Neutrophil (primary cell): ENCODE measurements around the gene SLC6A9.

ENCODE experiments used
- H3K27ac ChIP-seq: fragments of 200-600 bp; sonication (generic); 2 replicates; pipeline ENCODE4 v1.5.1; 2016; ENCODE audit warnings: mild to moderate bottlenecking, moderate library complexity
- H3K27me3 ChIP-seq: fragments of 200-600 bp; sonication (generic); 2 replicates; pipeline ENCODE4 v1.6.0; 2016; ENCODE audit warnings: mild to moderate bottlenecking
- H3K36me3 ChIP-seq: fragments of 200-600 bp; sonication (generic); 2 replicates; pipeline ENCODE4 v1.5.1; 2017
- H3K4me1 ChIP-seq, 2 experiments: fragments of 200-600 bp in 1 of 2; sonication (generic) in 1 of 2; 1 replicate in 1 of 2; 2 replicates in 1 of 2; pipeline versions ENCODE4 v1.5.1 to v1.6.1; 2013 to 2016; ENCODE audit warnings: low read depth in 1 of 2, low read length in 1 of 2, mild to moderate bottlenecking in 1 of 2, moderate library complexity in 1 of 2; ENCODE audit not compliant: control insufficient read depth in 1 of 2, insufficient read depth in 1 of 2
- H3K4me3 ChIP-seq, 2 experiments: fragments of 200-600 bp in 1 of 2; sonication (generic) in 1 of 2; 1 replicate in 1 of 2; 2 replicates in 1 of 2; pipeline ENCODE4 v1.5.1; 2013 to 2016; ENCODE audit warnings: low read depth in 1 of 2, low read length in 1 of 2, mild to moderate bottlenecking in 1 of 2, moderate library complexity in 1 of 2
- H3K9me3 ChIP-seq: fragments of 200-600 bp; sonication (generic); 2 replicates; pipeline ENCODE4 v1.5.1; 2016
- TF ChIP-seq, protein P1 (sequence below): fragments of 200-600 bp; sonication (generic); IDR thresholded peaks from 2 replicates; pipeline ENCODE4 v1.5.1; 2016; ENCODE audit warnings: antibody characterized with exemption

Gene SLC6A9

DNA sequence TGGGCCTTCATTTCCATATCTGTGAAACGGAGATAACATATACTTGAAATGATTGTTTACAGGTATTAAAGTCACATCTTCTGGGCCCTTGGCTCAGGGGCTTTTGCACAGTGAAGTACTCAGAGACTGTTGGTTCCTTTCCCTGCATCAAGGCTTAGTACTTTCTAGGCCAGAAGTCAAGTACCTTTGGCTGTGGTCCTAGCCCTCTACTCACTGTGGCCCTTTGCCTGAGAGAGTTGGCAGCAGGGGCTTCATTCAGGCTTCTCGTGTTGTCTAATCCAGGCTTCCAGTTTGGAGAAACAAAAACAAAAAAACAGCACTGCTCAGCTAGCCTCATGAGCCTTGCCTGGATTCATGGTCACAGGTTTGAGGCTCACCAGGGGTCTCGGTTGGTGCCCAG, 69.6 kb downstream of the SLC6A9 start:
- Histone ChIP-seq H3K27ac (no peak overlapping the region), H3K4me1 (peaks cover 21 to 38% of the 10 kb centered on the region in 2 experiments), H3K36me3 (peaks cover 59% of the 10 kb centered on the region), H3K27me3 (no peaks in the 10 kb centered on the region), H3K4me3 (no peak overlapping the region), H3K9me3 (no peaks in the 10 kb centered on the region)
- TF ChIP-seq, protein P1, sequence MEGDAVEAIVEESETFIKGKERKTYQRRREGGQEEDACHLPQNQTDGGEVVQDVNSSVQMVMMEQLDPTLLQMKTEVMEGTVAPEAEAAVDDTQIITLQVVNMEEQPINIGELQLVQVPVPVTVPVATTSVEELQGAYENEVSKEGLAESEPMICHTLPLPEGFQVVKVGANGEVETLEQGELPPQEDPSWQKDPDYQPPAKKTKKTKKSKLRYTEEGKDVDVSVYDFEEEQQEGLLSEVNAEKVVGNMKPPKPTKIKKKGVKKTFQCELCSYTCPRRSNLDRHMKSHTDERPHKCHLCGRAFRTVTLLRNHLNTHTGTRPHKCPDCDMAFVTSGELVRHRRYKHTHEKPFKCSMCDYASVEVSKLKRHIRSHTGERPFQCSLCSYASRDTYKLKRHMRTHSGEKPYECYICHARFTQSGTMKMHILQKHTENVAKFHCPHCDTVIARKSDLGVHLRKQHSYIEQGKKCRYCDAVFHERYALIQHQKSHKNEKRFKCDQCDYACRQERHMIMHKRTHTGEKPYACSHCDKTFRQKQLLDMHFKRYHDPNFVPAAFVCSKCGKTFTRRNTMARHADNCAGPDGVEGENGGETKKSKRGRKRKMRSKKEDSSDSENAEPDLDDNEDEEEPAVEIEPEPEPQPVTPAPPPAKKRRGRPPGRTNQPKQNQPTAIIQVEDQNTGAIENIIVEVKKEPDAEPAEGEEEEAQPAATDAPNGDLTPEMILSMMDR, result no peak

DNA sequence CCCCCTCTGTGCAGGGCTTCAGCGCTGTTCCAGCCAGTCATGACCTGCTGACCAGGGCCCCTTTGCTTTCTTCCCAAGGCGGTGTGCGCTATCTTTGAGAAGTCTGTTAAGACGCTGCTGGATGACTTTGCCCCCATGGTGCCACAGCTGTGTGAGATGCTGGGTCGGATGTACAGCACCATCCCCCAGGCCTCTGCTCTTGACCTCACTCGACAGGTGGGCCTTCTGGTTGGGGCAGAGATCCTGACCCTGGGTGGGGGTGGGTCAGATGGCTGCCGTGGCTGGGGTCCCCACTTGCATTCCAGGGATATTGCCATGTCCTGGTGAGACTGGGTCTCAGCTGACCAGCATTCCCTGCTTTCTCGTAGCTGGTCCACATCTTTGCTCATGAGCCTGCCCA, 70.5 kb downstream of the SLC6A9 start:
- no peak overlapping the region for H3K4me3 ChIP-seq
- no peaks in the 10 kb centered on the region for H3K9me3 ChIP-seq
- no peak overlapping the region for H3K27ac ChIP-seq
- H3K27me3 ChIP-seq, result no peaks in the 10 kb centered on the region
- TF ChIP-seq, protein P1, result no peak
- H3K36me3 ChIP-seq, result peaks cover 58% of the 10 kb centered on the region
- H3K4me1 ChIP-seq, result peaks cover 21 to 38% of the 10 kb centered on the region in 2 experiments

DNA sequence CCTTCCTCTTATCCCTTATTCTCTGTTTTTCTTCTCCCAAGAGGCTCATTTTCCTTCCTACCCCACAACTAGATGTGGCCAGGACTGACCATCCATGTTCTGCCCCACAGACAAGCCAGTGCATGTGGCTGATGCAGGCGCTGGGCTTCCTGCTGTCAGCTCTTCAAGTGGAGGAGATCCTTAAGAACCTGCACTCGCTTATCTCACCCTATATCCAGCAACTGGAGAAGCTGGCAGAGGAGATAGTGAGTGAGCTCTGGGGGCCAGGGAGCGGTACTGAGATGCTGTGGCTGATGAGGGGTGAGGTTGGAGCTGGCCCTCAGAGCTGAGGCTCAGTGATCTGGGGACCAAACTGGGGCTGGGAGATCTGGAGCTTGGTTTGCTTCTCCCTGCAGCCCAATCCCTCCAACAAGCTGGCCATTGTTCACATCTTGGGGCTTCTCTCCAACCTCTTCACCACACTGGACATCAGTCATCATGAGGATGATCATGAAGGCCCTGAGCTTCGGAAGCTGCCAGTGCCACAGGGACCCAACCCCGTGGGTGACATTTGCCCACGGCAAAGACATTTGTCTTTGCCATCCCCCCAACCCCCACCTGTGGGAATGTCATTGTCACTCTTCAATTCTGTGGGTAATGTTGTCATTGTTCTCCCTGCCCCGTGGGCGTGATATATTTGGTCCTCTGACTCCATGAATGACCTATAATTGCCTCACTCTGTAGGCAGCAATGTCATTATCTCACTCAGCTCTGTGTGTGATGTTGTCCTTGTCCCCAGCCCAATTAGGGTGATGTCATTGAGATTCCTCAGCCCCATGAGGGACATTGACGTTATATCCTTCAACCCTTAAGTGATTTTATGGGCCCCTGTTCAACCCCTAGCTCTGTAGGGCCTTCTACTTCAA, 72.7 kb downstream of the SLC6A9 start:
- Histone ChIP-seq H3K36me3 (peaks cover 58% of the 10 kb centered on the region), H3K27me3 (no peaks in the 10 kb centered on the region), H3K9me3 (no peaks in the 10 kb centered on the region), H3K4me1 (peaks cover 8 to 21% of the 10 kb centered on the region in 2 experiments), H3K27ac (no peak overlapping the region), H3K4me3 (no peak overlapping the region)
- TF ChIP-seq, protein P1, result no peak

DNA sequence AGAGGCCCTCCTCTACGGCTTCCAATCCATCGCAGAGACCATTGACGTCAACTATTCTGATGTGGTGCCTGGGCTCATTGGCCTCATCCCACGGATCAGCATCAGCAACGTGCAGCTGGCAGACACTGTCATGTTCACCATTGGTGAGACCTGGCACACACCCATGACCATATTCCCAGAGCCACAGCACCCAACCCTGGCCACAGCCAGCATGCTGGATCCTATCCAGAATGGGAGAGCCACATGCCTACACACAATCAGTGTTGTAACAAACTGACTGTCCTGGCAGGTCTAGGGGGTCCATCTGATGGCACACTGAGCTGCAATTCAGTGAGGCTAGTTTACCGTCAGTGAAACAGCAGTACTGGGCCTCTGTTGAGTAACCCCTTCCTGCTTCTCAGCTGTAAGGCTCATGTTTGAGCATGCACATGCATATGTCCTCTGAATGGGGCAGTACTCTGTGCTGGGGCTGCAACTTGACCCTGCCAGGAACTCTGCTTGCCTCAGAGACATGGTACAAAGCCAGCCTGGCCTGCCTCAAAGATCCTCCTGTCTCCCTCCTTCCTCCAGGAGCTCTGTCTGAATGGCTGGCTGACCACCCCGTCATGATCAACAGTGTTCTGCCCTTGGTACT, 73.7 kb downstream of the SLC6A9 start:
- Histone ChIP-seq H3K4me3 (no peak overlapping the region), H3K9me3 (no peaks in the 10 kb centered on the region), H3K4me1 (peaks cover 5 to 13% of the 10 kb centered on the region in 2 experiments), H3K27me3 (no peaks in the 10 kb centered on the region), H3K36me3 (peaks cover 56% of the 10 kb centered on the region), H3K27ac (no peak overlapping the region)
- TF ChIP-seq, protein P1, result no peak

DNA sequence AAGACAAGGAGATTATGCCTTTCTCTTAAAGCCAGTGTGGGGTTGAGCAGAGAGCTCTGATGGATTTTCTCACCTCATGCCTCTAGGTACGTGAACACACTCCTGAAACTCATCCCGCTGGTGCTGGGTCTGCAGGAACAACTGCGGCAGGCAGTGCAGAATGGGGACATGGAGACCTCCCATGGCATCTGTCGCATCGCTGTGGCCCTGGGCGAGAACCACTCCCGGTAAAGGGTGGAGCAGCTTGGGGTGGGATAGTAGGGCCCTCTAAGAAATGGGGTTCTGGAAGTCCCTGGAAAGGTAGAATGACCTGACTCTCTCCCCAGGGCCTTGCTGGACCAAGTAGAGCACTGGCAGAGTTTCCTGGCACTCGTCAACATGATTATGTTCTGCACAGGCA, 75.0 kb downstream of the SLC6A9 start:
- TF ChIP-seq, protein P1, result no peak
- Histone ChIP-seq H3K4me1 (peaks cover 5 to 13% of the 10 kb centered on the region in 2 experiments), H3K36me3 (peaks cover 43% of the 10 kb centered on the region), H3K4me3 (no peak overlapping the region), H3K9me3 (no peaks in the 10 kb centered on the region), H3K27ac (no peak overlapping the region), H3K27me3 (no peaks in the 10 kb centered on the region)
